PFSK-1 (cell line): Measurements from ENCODE around the gene ENPP1.

Experiments used
- FOXP2 ChIP-seq: optimal IDR thresholded peaks from 2 replicates; pipeline ENCODE3; 2011; ENCODE audit warnings: borderline replicate concordance, control low read depth, inconsistent platforms; ENCODE audit not compliant: insufficient read depth; ENCODE audit errors: extremely low read length, extremely low read depth
- POLR2AphosphoS5 ChIP-seq: IDR thresholded peaks from 2 replicates; pipeline ENCODE4 v1.6.1; 2012; ENCODE audit warnings: low read depth, mild to moderate bottlenecking, control low read depth, low read length, moderate library complexity
- SIN3A ChIP-seq: IDR thresholded peaks from 2 replicates; pipeline ENCODE4 v1.6.1; 2012; ENCODE audit warnings: mild to moderate bottlenecking, low read length, moderate library complexity, borderline replicate concordance; ENCODE audit not compliant: insufficient read depth
- TAF1 ChIP-seq: IDR thresholded peaks from 2 replicates; pipeline ENCODE4 v1.6.1; 2012; ENCODE audit warnings: low read length, control low read depth, borderline replicate concordance; ENCODE audit not compliant: insufficient read depth
- TF ChIP-seq, protein P1 (sequence below), 2 experiments: IDR thresholded peaks; 2 replicates each; pipeline versions ENCODE4 v1.6.1 to v1.8.0; 2011 to 2012; ENCODE audit warnings: low read depth in 2 of 2, low read length in 2 of 2, control low read depth in 1 of 2, inconsistent platforms in 1 of 2, mild to moderate bottlenecking in 1 of 2, moderate library complexity in 1 of 2; ENCODE audit not compliant: insufficient read depth in 1 of 2

ENPP1 gene

DNA sequence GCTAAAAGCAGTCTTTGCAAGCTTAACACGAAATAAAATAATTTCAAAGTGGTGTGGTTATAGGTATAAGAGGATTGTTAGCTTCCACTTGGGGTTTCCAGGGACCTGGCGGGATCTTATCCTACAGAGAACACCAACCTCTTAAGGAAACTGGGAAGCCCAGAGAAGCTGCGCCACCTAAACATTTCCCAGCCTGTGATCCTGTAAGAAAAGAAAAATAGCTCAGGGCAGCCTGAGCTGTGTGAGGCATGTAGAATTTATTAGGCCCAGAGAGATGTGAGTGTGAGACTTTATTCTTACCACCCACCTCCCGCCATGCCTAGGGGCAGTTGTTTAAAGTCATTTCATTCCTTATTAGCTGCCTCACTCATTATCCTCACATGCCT is 89.2 kb downstream of the ENPP1 start:
- TF ChIP-seq SIN3A (no peak), TAF1 (no peak), FOXP2 (no peak), POLR2AphosphoS5 (no peak)
- TF ChIP-seq, protein P1, sequence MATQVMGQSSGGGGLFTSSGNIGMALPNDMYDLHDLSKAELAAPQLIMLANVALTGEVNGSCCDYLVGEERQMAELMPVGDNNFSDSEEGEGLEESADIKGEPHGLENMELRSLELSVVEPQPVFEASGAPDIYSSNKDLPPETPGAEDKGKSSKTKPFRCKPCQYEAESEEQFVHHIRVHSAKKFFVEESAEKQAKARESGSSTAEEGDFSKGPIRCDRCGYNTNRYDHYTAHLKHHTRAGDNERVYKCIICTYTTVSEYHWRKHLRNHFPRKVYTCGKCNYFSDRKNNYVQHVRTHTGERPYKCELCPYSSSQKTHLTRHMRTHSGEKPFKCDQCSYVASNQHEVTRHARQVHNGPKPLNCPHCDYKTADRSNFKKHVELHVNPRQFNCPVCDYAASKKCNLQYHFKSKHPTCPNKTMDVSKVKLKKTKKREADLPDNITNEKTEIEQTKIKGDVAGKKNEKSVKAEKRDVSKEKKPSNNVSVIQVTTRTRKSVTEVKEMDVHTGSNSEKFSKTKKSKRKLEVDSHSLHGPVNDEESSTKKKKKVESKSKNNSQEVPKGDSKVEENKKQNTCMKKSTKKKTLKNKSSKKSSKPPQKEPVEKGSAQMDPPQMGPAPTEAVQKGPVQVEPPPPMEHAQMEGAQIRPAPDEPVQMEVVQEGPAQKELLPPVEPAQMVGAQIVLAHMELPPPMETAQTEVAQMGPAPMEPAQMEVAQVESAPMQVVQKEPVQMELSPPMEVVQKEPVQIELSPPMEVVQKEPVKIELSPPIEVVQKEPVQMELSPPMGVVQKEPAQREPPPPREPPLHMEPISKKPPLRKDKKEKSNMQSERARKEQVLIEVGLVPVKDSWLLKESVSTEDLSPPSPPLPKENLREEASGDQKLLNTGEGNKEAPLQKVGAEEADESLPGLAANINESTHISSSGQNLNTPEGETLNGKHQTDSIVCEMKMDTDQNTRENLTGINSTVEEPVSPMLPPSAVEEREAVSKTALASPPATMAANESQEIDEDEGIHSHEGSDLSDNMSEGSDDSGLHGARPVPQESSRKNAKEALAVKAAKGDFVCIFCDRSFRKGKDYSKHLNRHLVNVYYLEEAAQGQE (IDR thresholded peaks at IDR 0.05; ENCODE audit: insufficient read depth in 1 of 2, low read depth in 2 of 2, low read length in 2 of 2), result no peak

DNA sequence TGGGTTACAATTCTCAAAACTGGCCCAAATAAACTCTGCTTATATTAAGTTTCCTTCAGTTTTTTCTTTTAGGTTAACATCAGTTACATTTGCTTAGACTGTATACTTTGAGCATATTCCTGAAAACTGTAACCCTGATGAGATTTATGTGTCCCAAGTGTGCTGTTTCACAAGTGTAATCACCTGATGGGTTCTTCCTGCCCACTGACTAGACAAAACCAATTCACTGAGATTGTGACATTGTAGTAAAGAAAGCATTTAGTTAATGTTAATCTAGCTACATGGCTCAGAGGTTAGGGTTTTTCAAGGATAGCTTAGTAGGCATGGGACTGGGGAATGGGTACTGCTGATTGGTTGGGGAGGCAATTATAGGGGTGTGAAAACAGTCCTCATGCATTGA is 89.8 kb downstream of the ENPP1 start:
- TF ChIP-seq POLR2AphosphoS5 (no peak), TAF1 (no peak), SIN3A (no peak), FOXP2 (no peak)
- TF ChIP-seq, protein P1 (IDR thresholded peaks at IDR 0.05; ENCODE audit: insufficient read depth in 1 of 2, low read depth in 2 of 2, low read length in 2 of 2), result no peak

DNA sequence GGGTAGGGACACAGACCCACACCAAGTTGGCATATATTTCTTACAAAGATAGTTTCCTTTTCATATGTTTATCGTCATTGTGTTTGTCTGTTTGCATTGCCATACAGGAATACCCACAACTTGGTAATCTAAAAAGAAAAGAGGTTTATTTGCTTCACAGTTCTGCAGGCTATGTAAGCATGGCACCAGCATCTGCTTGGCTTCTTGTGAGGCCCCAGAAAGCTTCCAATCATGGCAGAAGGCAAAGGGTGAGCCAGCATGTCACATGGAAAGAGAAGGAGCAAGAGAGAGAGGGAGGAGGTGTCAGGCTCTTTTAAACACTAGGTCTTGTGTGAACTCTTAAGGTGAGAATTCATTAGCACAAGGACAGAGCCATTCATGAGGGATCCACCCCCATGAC is 90.9 kb downstream of the ENPP1 start:
- TF ChIP-seq TAF1, result no peak
- no peak for TF ChIP-seq POLR2AphosphoS5

DNA sequence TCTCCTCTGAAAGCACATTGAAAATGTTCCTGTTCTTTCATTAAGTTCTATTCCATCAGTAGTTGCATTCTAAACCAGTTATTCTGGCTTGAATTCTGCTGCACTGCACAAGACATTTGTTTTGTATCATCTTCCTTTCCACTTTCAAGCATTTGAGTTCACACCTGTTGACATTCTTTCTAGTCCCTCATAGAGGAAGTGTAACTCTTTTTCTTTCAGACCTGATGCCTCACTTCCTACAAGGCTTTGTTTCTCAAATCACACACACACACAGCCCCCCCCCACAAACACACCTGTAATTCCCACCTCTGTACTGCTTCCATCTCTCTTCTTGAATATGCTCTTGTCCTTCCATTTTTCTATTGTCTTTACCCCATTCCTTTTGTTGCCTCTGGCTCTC is 92.4 kb downstream of the ENPP1 start:
- TF ChIP-seq, protein P1 (IDR thresholded peaks at IDR 0.05; ENCODE audit: insufficient read depth in 1 of 2, low read depth in 2 of 2, low read length in 2 of 2), result no peak
- no peak for TF ChIP-seq SIN3A
- no peak for TF ChIP-seq TAF1
- TF ChIP-seq FOXP2, result no peak
- TF ChIP-seq POLR2AphosphoS5, result no peak

DNA sequence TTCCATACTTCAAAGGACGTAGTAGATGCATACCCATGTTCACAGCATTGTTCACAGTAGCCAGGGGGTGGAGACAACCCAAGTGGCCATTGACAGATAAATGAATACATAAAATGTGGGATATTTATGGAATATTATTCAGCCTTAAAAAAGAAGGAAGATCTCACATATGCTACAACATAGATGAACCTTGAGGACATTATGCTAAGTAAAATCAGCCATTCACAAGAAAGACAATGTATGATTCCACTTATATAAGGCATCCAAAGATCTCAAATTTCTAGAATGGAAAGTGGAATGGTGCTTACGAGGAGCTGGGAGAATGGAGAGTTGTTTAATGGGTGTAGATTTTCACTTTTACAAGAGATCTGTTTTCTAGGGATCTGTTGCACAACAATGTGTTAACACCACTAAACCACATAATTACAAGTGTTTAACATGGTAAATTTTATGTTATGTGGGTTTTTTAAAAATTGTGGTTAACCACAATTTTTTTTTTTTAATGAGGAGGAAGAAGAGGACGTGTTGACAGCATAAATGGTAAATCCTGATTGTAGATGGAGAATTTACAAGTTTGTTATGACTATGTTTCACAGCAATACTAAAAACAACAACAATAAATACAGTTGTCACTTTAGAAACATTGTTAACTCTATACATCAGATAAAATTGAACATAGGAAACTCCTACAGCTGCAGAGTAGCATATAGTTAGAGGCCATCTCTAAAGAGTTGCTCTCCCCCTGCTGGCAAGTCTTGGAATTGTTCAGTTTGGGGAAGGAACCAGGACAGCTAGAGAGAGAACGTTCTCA is 101.8 kb downstream of the ENPP1 start:
- no peak for TF ChIP-seq TAF1
- no peak for TF ChIP-seq FOXP2
- TF ChIP-seq POLR2AphosphoS5, result no peak
- TF ChIP-seq, protein P1 (IDR thresholded peaks at IDR 0.05; ENCODE audit: insufficient read depth in 1 of 2, low read depth in 2 of 2, low read length in 2 of 2), result no peak
